CD4-positive, alpha-beta T cell treated with Interleukin-21 for 1 hour (primary cell): Measurements from ENCODE around the gene ATP12A.

Experiments
- DNase-seq: peaks from one replicate; pipeline ENCODE4 v3.0.0-alpha.2; 2020

The ATP12A gene

GRCh38 chr13:24663586-24663985, 16.6 kb upstream of the ATP12A start:
- DNase-seq, result no peak

- no peak for DNase-seq
Observed at GRCh38 chr13:24664726-24665409, 15.3 kb upstream of the ATP12A start.

GRCh38 chr13:24668511-24668910, 11.7 kb upstream of the ATP12A start:
- no peak for DNase-seq

- no peak for DNase-seq
Observed at GRCh38 chr13:24668955-24669582, 11.1 kb upstream of the ATP12A start.

GRCh38 chr13:24670174-24670573, 10.0 kb upstream of the ATP12A start:
- DNase-seq, result no peak

- no peak for DNase-seq
Observed at GRCh38 chr13:24670961-24671381, 9.2 kb upstream of the ATP12A start.

GRCh38 chr13:24671386-24672113, 8.7 kb upstream of the ATP12A start:
- peak; percentile 39 for DNase-seq

GRCh38 chr13:24672141-24673132, 7.8 kb upstream of the ATP12A start:
- no peak for DNase-seq

GRCh38 chr13:24675806-24676570, 4.2 kb upstream of the ATP12A start:
- no peak for DNase-seq

- DNase-seq, result no peak
Observed at GRCh38 chr13:24678151-24678550, 2.1 kb upstream of the ATP12A start.

GRCh38 chr13:24679686-24680085, 522 bp upstream of the ATP12A start:
- DNase-seq, result no peak

- DNase-seq, result no peak
Observed at GRCh38 chr13:24680921-24681604, 855 bp downstream of the ATP12A start.

- no peak for DNase-seq
Observed at GRCh38 chr13:24681930-24682329, 1.7 kb downstream of the ATP12A start.

GRCh38 chr13:24682353-24682752, 2.1 kb downstream of the ATP12A start:
- no peak for DNase-seq

- DNase-seq, result no peak
Observed at GRCh38 chr13:24683351-24683750, 3.1 kb downstream of the ATP12A start.

GRCh38 chr13:24683838-24684599, 3.8 kb downstream of the ATP12A start:
- DNase-seq, result peak; percentile 61

- peak; percentile 33 for DNase-seq
Observed at GRCh38 chr13:24684600-24684998, 4.4 kb downstream of the ATP12A start.

GRCh38 chr13:24685314-24685713, 5.1 kb downstream of the ATP12A start:
- DNase-seq, result no peak

GRCh38 chr13:24687611-24688010, 7.4 kb downstream of the ATP12A start:
- no peak for DNase-seq

GRCh38 chr13:24688111-24688510, 7.9 kb downstream of the ATP12A start:
- DNase-seq, result no peak

- DNase-seq, result no peak
Observed at GRCh38 chr13:24688950-24689349, 8.7 kb downstream of the ATP12A start.
